HK-2 (cell line): ENCODE data around the gene MAB21L1.

Source experiments
- DNase-seq: peaks from one replicate; pipeline ENCODE4 v3.0.0-alpha.2; 2018; ENCODE audit not compliant: unreplicated experiment

Gene MAB21L1

DNA sequence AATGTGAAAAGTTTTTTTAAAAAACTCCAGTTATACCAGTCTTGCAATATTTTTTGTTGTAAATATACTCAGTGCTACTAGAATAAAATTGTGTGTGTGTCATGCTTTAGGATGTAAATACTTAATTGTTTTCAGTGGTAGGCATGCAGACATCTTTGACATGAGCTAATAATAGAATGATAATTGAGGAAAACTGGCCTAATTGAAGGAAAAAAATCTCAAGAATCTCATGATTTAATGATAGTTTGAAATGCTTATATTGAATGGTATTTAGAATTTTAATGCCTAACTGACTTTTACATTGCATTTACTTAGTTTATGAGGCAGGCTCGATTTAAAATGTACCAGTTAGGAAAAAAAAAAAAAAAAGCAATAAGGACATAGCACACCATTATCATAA lies 3.2 kb upstream of the MAB21L1 start:
- no peak for DNase-seq

DNA sequence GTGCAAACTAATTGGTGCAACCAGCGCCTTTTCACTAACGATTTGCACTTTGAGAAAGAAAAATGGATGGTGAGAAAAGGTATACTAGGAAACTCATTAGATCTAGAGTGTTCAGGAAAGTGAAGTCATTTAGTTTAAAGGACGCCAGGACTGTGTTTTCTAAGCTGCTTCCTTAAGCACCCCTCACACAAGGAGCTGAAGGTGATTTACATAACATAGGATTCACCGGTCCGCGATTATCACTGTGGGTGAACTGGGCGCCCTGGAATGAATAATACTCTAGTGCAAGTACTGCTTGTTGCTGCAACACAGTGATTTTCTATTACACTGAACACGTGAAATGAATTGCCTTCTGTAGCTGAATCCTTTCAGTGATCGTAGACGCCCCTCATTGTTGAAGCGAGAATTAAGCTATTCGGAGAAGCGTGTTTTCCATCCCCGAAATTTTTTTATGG lies 2.6 kb upstream of the MAB21L1 start:
- DNase-seq, result no peak

DNA sequence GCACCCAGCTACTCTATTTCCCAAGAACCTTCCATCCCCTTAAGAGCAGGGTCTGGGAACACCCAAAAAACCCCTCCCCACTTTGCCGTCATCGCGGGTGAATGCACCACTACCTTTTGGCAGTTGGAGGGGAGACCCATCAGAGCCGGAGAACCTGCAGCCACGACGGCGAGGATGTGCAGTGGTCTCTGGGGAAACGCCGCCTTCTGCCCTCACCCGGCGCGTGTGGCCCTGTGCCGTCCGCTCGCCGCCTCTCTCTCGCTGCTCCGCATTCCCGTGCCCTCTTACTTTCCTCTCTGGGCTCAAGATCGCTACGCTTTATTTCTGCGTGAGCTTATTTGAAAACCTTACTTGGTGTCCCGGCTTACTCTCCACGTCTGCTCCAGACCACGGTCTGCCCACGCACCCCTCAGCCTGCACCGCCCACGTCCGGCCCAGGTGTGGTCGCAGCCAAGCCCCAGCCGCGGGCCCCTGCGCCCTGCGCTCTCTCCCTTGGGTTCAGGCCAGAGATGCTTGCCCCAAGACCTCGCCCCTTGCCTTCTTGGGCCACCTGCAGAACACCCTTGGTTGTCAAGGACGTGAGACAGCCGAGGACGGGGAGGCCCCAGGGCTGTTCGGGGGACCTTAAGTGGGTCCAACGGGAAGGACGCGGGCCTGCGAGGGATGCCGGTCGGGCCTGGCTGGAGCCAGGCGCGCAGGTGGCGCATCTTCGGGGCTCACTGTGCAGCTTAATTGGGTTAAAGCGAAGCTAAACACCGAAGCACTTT lies 2.0 kb upstream of the MAB21L1 start:
- no peak for DNase-seq

DNA sequence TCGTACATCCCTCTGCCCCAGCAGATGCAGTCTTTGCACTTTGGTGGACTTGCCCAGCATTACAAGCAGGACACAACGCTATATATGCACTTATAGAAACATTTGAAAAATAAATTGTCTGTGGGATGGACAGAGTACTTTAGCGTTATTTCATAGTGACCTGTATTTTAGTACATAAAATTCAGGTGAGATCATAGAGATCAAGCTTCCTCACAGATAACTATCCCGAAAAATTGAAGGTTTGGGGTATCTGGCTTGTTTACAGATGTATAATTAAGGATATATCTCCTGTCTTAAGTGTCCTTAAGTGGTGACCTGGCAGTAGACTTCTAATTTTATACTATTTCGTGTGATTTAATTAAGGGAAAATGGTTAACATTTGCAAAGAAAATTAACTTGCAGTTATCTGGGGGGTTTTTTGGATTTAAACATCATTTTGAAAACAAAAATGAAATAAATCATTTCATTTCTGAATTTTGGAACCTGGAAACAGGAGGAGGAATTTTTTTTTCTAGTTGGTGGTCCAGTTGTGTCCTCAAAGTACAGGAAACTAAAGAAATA lies 977 bp upstream of the MAB21L1 start:
- DNase-seq, result no peak

DNA sequence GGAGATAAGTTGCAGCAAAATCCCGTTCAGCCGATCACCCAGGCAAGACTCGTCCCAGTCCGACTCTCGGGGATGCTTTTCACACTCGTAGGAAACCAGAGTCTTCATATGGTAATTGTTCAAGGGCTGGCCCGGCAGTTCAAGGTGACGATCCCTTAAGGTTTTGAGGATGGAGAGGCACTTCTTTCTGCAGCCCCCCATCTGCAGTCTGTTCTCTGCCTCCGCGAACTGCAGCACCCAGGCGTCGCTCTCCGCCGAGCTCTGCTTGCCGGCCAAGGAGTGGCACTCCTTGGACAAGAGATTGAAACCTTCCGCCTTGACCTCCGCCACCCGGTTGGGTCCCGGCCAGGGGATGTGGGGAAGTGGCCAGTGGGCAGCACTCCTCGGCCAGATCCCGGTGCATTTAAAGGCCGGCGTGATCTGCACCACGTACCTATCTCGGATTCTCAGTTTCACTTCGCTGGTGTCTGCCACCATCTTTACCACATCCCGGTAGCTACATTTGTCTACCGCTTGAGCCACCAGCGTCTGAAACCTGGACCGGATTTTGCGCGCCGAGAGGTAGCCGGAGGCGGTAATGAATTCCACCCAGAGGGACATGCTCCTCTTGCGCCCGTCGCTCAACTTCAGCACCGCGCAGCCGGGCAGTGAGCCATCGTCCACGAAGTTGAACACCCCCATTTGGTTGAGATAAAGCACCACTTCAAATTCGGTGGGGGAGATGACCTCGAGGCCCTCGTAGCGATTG lies 1.1 kb downstream of the MAB21L1 start:
- no peak for DNase-seq

DNA sequence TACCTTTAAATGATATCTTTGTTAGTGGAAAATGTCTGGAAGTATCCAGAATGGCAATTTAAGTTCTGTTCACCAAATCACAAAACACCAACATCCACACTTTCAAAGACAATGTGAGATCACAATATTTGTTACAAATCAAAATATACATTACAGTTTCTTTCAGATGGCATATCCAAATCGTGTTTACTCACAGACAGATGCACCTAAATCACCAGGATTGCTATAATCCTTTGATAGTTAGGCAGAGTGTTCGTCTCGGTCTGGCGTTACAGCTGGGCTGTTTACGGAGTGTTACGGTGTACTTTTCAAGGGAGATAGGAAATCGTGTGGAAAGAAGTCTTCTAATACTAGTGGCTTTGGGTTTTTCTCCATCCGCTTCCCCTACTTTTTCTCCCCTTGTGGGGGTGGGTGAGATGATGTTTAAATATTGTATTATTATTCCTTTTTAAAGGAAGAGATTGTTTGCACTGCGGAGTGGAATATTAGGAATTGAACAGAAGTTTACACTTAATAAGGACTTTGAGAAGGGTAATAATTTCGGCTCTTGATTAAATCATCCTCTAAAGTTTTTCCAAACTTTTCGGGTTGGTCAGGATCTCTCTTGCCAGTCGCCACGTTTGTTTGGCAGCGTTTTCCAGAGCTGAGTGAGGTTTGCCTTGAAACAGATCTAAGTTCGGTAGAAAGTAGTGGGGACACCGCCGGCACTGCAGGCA lies 1.8 kb downstream of the MAB21L1 start:
- DNase-seq, result no peak

DNA sequence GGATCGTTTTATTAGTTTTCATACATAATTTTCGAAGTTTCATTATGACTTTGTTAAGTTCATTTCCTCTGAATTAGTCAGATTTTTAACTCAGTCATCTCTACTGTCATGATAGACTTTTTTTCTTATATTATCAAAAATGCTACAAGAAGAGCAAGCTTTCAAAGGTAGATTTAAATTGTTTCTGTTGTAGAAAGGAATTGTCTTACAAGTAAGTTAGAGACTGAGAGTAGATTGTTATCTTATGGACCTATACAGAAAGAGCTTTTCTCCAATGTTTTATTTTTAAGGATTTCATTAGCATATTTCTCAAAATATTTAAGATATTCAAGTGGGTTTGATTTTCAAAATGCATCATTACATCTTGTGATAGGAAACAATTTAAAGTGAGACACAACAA lies 2.7 kb downstream of the MAB21L1 start:
- no peak for DNase-seq

DNA sequence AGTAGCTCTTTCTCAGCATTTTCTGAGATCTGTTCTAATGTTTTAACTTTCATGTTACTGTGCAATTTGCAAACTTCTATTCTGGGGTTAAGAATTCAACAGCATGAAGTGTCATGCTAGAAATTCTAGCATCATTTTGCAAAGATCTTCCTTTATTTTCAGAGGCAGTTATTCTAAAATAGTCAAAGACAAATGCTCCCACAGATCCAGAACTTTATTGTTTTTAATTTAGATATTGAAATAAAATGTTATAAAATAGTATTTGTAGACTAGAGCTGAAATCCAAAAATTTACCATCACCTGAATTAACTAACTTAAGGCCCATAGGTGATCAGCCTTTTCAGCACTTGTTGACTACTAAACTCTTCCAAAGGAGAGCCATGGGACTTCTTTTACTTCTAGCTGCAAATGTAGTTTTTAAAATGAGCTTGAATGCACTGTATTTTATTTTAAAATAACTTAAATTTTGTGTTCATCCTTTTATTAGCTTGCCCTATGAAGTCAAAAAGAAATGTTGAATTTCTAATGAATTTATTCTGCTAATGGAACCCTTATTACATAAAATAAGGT lies 3.2 kb downstream of the MAB21L1 start:
- no peak for DNase-seq

DNA sequence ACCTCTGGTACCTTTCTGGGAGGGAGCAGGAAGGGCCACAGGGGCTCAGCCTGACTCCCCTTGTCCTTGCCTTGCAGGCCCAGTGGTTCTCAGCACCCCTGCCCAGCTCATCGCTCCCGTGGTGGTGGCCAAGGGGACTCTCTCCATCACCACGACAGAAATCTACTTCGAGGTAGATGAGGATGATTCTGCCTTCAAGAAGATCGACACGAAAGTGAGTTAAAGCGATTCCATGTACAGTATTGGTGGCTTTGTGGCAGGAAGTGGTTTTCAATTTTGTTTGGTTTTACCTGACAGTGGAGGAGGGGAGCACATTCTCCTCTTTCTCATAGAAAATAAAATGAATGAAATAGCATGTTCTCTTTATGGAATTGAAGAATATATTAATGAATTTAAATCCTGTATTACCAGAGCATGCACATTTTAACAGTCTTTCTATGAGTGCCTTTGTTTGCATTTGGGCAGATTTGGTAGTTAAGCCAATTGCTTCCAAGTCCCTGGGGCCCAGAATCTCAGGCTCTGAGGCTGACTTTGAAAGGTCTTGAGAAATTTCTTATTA lies 4.1 kb downstream of the MAB21L1 start:
- DNase-seq, result no peak

DNA sequence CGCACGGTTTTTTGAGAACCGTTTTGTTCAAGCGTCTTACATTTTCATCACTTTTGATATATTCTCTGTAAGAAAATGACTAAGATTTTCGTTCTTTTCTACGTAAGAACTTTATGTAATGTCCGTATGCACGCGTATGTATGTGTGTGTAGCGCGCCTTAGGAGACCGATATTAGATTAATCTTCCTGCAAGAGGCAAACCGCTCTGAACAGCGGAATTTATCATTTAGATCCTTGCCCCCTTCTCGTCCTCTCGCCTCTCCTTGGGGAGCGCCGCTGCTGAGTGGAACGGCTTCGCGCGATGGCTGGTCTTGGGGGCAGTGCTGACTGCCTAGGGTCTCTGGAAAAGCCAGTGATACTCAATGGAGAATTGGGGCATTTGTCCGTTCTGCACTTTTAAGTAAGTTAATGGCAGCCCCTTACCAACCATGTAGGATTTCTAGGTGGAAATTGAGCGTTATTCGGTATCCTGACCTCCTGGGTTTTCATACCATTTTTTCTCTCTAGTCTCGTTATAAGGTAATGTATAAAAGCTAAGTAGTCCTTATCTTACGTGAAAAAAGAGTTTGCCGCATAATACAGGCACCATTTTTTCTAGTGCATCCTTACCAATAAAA lies 4.7 kb downstream of the MAB21L1 start:
- DNase-seq, result no peak

DNA sequence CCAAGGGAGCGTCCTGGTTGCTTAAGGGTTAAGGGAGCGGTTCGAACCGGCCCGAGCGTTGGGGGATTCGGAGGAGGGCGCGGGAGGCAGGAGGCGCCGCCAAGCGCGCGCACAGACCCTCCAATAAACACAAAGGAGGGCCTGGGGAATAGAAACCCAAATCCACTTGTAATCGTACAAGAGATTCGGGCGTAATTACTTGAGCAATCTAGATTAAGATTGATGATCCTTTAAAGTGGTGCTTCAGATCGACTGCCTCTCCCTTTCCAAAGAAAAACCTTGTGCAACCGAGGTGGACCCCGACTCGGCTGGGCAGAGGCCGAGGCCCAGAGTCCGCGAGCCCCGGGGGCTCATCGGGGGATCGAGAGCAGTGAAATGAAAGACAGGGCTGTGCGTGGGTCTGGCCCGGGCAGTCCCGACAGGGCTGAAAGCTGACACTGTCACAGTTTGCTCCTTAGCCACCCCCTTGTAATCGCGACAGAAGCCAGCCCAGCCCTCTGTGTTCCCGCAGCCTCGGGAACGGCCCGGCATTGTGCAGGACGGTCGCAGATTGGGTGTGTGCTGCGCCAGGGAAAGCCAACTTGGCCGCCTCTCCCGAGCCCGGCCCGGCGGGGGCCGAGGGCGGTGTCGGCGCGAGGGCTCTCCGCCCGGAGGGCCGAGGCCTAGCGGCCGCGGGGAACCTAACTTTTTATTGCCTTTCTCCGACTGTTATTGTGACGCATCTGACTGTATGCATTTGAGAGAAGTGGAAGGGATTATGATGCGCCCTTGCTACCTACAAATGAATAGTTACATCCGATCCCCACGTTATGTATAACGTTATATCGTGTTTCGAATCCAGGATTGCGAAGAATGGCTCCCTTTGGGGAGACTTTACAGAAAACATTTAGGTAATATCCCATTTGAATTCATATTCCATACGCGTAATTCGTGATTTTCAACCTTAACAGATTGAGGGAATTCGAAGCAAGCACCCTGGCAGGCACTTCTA lies 5.5 kb downstream of the MAB21L1 start:
- DNase-seq, result no peak

DNA sequence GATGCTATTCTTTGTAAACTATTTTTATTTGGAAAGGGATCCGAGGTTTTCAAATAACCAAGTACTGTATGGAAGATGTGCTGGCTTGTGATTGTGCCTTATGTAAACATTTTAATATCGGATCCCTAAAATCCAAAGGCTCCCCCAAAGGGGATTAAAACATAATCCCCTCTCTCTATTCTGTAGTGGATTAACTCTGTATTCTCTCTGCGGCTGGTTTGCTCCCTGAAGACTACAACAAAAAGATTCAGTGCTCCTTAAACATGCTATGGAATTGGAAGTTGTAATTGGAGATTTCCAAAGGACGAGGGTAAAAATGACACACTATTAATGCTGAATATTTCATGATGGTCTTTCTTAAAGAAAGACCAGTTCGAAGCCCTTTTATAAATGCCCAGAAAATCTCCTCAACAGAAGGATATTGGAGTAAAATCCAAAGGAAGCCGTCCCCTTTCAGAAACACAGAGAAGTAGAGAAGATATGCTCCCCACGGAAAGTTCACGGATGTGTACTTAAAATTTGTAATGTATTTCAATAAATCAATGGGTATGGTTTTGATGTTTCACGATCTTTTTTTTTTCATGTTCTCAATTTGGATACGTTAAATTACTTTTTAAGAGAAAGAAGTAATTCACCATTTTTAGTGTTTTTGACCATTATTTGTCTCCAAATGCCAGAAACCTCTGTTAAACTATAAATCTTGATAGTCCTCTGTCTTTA lies 6.5 kb downstream of the MAB21L1 start:
- no peak for DNase-seq

DNA sequence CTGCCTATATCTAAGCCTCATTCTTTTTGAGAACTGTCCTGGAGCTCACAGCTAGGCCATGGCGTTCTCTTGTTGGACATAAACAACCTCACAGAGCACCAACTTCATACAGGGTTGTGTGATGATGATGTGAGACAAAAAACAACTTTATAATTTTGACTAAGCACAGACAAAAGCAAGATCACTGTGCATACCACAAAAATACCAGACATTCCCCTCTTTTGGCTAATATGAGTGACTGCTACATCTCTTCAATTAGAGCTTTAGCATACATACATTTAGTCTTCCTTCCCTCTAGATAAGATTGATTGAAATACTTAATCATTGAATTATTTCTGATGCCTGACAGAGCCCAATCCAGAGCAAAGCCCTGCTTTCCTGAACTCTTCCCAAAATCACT lies 8.3 kb downstream of the MAB21L1 start:
- DNase-seq, result no peak

DNA sequence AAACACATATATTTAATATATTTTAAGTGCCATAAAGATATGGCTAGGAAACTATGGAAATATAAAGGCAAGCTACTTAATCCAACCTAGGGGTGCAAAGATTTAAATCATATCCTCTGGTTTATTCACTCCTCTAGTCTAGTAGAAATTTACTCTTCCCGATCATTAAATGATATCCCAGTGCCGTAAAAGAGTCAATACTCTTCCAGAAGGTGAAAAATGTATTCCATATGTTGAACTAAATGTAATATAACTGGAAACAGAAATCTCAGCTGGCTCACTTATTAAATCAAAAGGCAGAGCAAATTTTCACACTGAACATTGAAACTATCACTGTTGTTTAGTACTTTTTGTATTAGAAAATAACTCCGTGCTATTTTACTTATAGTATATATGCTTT lies 11.1 kb downstream of the MAB21L1 start:
- no peak for DNase-seq

DNA sequence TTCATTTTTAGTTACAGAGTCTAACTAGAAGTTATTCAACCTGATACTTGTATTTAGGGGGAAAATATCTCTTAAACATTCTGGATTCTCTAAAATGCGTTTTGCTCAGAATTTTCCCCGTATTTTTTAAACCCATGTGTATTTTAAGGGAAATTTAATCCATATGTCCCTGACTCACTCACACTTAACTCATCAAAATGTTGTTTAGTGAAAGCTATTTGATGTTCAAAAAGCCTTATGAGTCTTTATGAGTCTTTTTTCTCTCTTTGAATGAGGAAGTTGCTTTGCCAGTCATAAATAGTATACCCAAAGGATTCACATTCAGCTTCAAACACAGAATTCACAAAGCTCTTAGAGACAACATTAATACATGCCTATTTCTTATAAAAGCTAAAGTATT lies 16.4 kb downstream of the MAB21L1 start:
- DNase-seq, result no peak

DNA sequence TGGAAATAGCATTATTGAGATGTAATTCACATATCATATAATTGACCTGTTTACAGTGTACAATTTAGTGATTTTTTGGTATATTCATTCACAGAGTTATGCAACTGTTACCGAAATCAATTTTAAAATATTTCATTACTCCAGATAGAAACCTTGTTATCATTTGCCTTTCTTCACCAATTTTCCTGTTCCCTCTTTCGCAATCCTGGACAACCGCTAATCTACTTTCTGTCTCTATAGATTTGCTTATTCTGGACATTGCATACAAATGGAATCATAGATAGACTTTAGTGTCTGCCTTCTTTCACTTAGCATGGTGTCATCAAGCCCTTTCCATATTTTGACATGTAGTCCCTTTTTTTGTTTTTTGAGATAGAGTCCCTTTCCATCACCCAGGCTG lies 19.2 kb downstream of the MAB21L1 start:
- no peak for DNase-seq

DNA sequence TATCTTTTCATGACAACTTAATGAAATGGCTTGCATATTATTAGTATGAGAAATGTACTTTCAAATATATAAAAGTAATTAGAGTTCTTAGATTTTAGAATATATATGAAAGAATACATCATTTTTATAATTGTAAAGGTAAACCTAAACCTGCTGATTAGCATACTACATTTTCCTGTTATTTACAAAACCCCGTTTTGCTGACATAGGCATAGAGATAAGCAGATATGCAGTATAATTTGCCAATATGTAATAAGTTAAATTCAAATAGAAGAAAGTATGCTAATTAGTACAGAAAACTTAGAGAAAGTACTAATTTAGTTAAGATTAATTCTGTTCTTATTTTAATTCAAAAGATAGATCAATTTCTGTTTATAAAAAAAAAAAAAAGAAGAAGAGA lies 21.5 kb downstream of the MAB21L1 start:
- DNase-seq, result no peak

DNA sequence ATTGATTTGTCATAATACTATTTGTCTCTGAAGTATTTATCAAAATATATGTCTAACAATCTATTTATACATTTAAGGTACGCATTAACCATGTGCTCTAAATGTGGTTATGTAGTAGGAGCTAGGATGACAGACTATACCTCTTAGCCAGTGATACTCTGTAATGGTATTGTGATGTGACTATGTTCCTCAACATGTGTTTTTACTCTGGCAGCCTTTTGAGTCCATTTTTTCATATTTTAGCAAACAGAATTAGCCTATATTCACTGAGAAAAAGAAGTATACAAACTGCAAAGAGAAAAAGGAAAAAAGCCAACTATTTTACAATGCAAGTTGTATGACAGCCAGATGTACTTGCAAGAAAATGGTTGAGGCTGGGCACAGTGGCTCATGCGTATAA lies 26.7 kb downstream of the MAB21L1 start:
- DNase-seq, result no peak

DNA sequence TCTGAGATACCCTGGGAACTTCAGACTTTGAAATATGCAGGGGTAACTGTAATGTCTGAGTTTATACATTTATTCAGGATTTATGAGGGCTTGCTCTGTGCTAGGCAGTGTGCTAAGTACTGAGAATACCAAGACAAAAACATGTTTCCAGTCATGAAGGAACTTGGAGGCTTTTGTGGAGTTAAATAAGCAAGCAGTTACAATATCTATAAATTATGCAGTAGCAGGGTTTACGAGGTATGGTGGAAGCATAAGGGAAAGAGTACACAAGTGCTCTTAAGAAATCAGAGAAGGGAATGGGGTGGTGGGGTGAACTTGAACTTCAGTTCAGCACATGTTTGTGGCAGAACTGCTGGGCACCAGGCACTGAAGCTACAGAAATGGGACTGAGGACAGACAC lies 28.0 kb downstream of the MAB21L1 start:
- DNase-seq, result no peak
